Spinal cord (tissue), 10 donors: ENCODE measurements around the gene TEKT3. TPM values are rescaled to one million over a fixed set of nuclear protein-coding genes. Genes with fewer than 3 reads are reported as not detected.

Experiments
- DNase-seq, 6 donors: peaks; one replicate each; pipeline versions ENCODE4 v3.0.0 to v3.0.0-alpha.2; 2013 to 2015; ENCODE audit warnings: low spot score in 6 of 6, low read depth in 4 of 6
- H3K27ac ChIP-seq: one replicate; pipeline ENCODE4 v1.5.1; 2013; ENCODE audit warnings: low read depth, low read length, control low read depth
- H3K27me3 ChIP-seq: one replicate; pipeline ENCODE4 v1.6.1; 2013; ENCODE audit warnings: low read length; ENCODE audit not compliant: control insufficient read depth, insufficient read depth
- H3K36me3 ChIP-seq: one replicate; pipeline ENCODE4 v1.6.1; 2013; ENCODE audit warnings: low read length; ENCODE audit not compliant: control insufficient read depth, insufficient read depth
- H3K4me1 ChIP-seq: one replicate; pipeline ENCODE4 v1.6.1; 2013; ENCODE audit warnings: low read length; ENCODE audit not compliant: control insufficient read depth, insufficient read depth
- H3K4me3 ChIP-seq: one replicate; pipeline ENCODE4 v1.5.1; 2013; ENCODE audit warnings: low read depth, low read length, control low read depth
- H3K9me3 ChIP-seq: one replicate; pipeline ENCODE4 v1.6.1; 2013; ENCODE audit warnings: low read length; ENCODE audit not compliant: control insufficient read depth, insufficient read depth
- WGBS: methylation state at CpG from one replicate; pipeline ENCODE4 v1.1.5; 2013; ENCODE audit warnings: missing lambda C conversion rate; ENCODE audit not compliant: insufficient coverage; 5-methylcytosine and 5-hydroxymethylcytosine counted together
- long read RNA-seq, 4 donors: transcript quantifications; one replicate each; lab custom pipeline, GENCODE V29; 2026
- polyA plus RNA-seq, 2 donors: library from polyadenylated mRNA; unstranded; fragments of 120-200 nt; gene quantifications; one replicate each; pipeline ENCODE4 v1.2.1, GENCODE V29; 2013; ENCODE audit not compliant: insufficient read length in 2 of 2
- total RNA-seq, 2 donors: library from RNA; depleted of rRNA in 1 of 2; stranded (reverse); fragments of 120-200 nt in 1 of 2; fragments of >200 nt in 1 of 2; gene quantifications; one replicate each; pipeline versions ENCODE4 v1.2.3 to v1.2.4, GENCODE V29; 2013 to 2014
- donor health status: healthy.

TEKT3 gene
- total RNA-seq, result 1 to 10 TPM; 1.7 to 9.3 TPM
- 1 to 10 TPM; 1.1 to 3.6 TPM for polyA plus RNA-seq
- long read RNA-seq, donor 1, result 0 reads
- long read RNA-seq, donor 2, result 0 reads
- long read RNA-seq, donor 3, result 0 reads
- long read RNA-seq, donor 4, result 0 reads

DNA sequence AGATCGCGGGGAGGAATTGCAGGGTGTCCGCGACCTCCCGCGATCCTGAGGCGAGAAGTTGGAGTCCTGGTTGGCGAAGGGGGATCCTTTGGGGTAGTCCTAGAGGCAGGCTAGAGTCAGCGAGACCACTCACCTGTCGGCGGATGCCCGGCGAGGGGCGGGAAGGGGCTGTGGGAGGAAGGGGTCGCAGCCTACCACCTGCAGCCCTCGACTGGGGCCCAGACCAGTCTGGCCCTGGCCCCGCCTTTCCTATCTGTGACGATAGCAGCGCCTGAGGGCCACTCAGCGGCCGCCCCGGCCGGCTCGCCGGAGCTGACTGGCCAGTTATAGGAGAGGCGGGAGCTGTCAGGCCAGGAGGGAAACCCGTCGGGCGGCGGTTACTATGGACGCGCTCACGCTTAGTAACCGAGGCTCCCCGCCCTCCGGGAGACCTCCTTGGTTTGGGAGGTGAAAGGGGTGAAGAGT lies at the start of gene TEKT3:
Gene TEKT3 (minus strand): TSS at position 213 of the 465 bp plus-strand sequence. CDS start 10,012 bp downstream, outside the sequence.
- H3K27ac ChIP-seq, result no peak within 1 kb of the TSS
- DNase-seq, result peak in 5 of 6 donors; percentile 40 to 89 (median 67)
- WGBS, result 0% methylated on average over 36 of the region's 36 CpGs

DNA sequence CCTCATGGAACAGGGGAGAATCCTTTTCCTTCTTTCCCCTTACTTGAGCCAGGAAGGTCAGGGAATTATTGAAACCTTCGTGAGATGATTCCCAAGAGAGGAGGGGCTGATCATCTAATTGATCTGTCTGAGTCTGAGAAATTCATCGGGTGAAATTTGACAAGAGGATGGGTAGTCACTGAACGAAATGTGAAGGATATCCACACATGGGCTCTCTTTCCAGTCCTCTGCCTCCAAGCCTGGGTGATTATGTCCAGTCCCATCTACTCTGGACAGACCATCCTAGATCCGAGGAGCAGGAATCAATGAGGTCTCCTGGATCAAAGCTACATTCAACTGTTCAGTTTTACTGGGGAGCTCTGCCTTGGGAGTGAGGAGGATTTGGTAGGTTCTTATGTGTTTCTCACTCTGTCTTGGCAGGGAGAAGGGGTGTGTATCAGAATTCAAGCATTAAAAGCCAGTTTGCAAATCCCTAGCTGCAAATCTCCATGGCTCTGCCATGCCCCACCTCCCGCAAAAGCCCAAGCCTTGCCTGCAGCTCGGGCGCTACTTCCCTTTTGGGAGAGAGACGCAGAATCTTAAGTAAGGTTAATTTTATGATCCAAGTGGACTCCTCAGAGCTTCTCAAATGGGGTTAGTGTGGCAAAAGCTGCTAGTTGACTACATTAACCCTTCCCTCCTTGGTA lies 47.1 kb upstream of the TEKT3 start:
- Histone ChIP-seq H3K9me3 (no peaks in the 10 kb centered on the region), H3K27me3 (no peaks in the 10 kb centered on the region), H3K36me3 (no peaks in the 10 kb centered on the region), H3K4me1 (no peaks in the 10 kb centered on the region), H3K27ac (no peak overlapping the region), H3K4me3 (no peak overlapping the region)
- no peak for DNase-seq
- WGBS, result 100% methylated on average over 2 of the region's 8 CpGs

More for the DNA sequence above, at the start of gene TEKT3:
- Histone ChIP-seq H3K36me3 (no peaks in the 10 kb centered on the region), H3K9me3 (no peaks in the 10 kb centered on the region), H3K4me1 (peaks cover 11% of the 10 kb centered on the region), H3K27me3 (peaks cover 19% of the 10 kb centered on the region), H3K4me3 (peak within 1 kb of the TSS; percentile 65)

DNA sequence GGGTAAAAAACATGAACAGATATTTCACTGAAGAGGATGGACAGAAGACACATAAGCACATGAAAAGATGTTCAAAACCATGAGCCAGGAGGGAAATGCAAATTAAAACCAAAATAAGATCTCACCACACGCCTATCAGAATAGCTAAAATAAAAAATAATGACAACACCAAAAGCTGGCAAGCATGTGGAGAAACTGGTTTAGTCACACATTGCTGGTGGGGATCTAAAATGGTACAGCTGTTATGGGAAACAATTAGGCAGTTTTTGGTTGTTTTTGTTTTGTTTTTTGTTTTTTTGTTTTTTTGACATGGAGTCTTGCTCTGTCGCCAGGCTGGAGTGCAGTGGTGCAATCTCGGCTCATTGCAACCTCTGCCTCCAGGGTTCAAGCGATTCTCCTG lies 44.7 kb upstream of the TEKT3 start:
- no peak for DNase-seq
- Histone ChIP-seq H3K4me3 (no peak overlapping the region), H3K4me1 (no peaks in the 10 kb centered on the region), H3K9me3 (no peaks in the 10 kb centered on the region), H3K36me3 (no peaks in the 10 kb centered on the region), H3K27me3 (no peaks in the 10 kb centered on the region), H3K27ac (no peak overlapping the region)
- WGBS, result 100% methylated on average over 3 of the region's 4 CpGs

- Histone ChIP-seq H3K9me3 (no peaks in the 10 kb centered on the region), H3K4me3 (no peak overlapping the region), H3K4me1 (no peaks in the 10 kb centered on the region), H3K27me3 (no peaks in the 10 kb centered on the region), H3K36me3 (no peaks in the 10 kb centered on the region), H3K27ac (no peak overlapping the region)
- WGBS, result no CpG with 5 or more reads among the region's 2 CpGs
- no peak for DNase-seq
Observed at GRCh38 chr17:15385305-15385704, 43.9 kb upstream of the TEKT3 start.

- DNase-seq, result no peak
- no peaks in the 10 kb centered on the region for H3K9me3 ChIP-seq
- H3K4me3 ChIP-seq, result no peak overlapping the region
- no peaks in the 10 kb centered on the region for H3K27me3 ChIP-seq
- H3K4me1 ChIP-seq, result no peaks in the 10 kb centered on the region
- H3K36me3 ChIP-seq, result no peaks in the 10 kb centered on the region
- no peak overlapping the region for H3K27ac ChIP-seq
- WGBS, result 52% methylated on average over 8 of the region's 9 CpGs
Observed at GRCh38 chr17:15384142-15384787, 42.9 kb upstream of the TEKT3 start.

GRCh38 chr17:15382914-15383313 lies 41.5 kb upstream of the TEKT3 start:
- DNase-seq, result no peak
- H3K36me3 ChIP-seq, result no peaks in the 10 kb centered on the region
- H3K4me1 ChIP-seq, result no peaks in the 10 kb centered on the region
- no peaks in the 10 kb centered on the region for H3K27me3 ChIP-seq
- WGBS, result no CpG with 5 or more reads among the region's 1 CpG
- no peak overlapping the region for H3K4me3 ChIP-seq
- no peak overlapping the region for H3K27ac ChIP-seq
- no peaks in the 10 kb centered on the region for H3K9me3 ChIP-seq

- no CpG with 5 or more reads among the region's 2 CpGs for WGBS
- H3K27ac ChIP-seq, result no peak overlapping the region
Observed at GRCh38 chr17:15381707-15382106, 40.3 kb upstream of the TEKT3 start.

GRCh38 chr17:15380446-15380845 lies 39.0 kb upstream of the TEKT3 start:
- DNase-seq, result no peak
- Histone ChIP-seq H3K27ac (no peak overlapping the region), H3K27me3 (no peaks in the 10 kb centered on the region), H3K36me3 (no peaks in the 10 kb centered on the region), H3K4me1 (no peaks in the 10 kb centered on the region), H3K9me3 (no peaks in the 10 kb centered on the region), H3K4me3 (no peak overlapping the region)
- no CpG with 5 or more reads among the region's 4 CpGs for WGBS

More at GRCh38 chr17:15381707-15382106, 40.3 kb upstream of the TEKT3 start:
- H3K9me3 ChIP-seq, result no peaks in the 10 kb centered on the region
- H3K36me3 ChIP-seq, result no peaks in the 10 kb centered on the region
- no peaks in the 10 kb centered on the region for H3K4me1 ChIP-seq
- H3K27me3 ChIP-seq, result no peaks in the 10 kb centered on the region
- DNase-seq, result no peak
- no peak overlapping the region for H3K4me3 ChIP-seq

- H3K9me3 ChIP-seq, result no peaks in the 10 kb centered on the region
- WGBS, result no CpG with 5 or more reads among the region's 5 CpGs
- DNase-seq, result no peak
- no peak overlapping the region for H3K27ac ChIP-seq
- no peak overlapping the region for H3K4me3 ChIP-seq
- no peaks in the 10 kb centered on the region for H3K36me3 ChIP-seq
- H3K4me1 ChIP-seq, result no peaks in the 10 kb centered on the region
- no peaks in the 10 kb centered on the region for H3K27me3 ChIP-seq
Observed at GRCh38 chr17:15379659-15380058, 38.3 kb upstream of the TEKT3 start.
